Ectodermal cell (in vitro differentiated cells): ENCODE measurements around the gene MLLT3.

Experiments
- H3K27ac ChIP-seq: 2 replicates; pipeline ENCODE4 v1.7.0; 2013; ENCODE audit warnings: mild to moderate bottlenecking, low read depth, low read length; ENCODE audit not compliant: insufficient read depth, poor library complexity, severe bottlenecking
- H3K27me3 ChIP-seq: 2 replicates; pipeline ENCODE4 v1.7.0; 2013; ENCODE audit warnings: mild to moderate bottlenecking, low read length; ENCODE audit not compliant: insufficient read depth, control insufficient read depth, poor library complexity, severe bottlenecking
- H3K36me3 ChIP-seq: one replicate; pipeline ENCODE4 v1.7.0; 2013; ENCODE audit warnings: low read length; ENCODE audit not compliant: control insufficient read depth, insufficient read depth
- H3K4me1 ChIP-seq: one replicate; pipeline ENCODE4 v1.7.0; 2013; ENCODE audit warnings: low read length; ENCODE audit not compliant: control insufficient read depth, insufficient read depth
- H3K4me3 ChIP-seq: 2 replicates; pipeline ENCODE4 v1.7.0; 2013; ENCODE audit warnings: low read depth, low read length, control low read depth; ENCODE audit not compliant: insufficient read depth
- H3K9me3 ChIP-seq: 2 replicates; pipeline ENCODE4 v1.7.0; 2013; ENCODE audit warnings: mild to moderate bottlenecking, low read length, moderate library complexity; ENCODE audit not compliant: control insufficient read depth
- WGBS, 2 experiments: methylation state at CpG; one replicate each; pipeline ENCODE4 v1.1.7; 2013; ENCODE audit warnings: missing lambda C conversion rate in 2 of 2; 5-methylcytosine and 5-hydroxymethylcytosine counted together

MLLT3 gene

DNA sequence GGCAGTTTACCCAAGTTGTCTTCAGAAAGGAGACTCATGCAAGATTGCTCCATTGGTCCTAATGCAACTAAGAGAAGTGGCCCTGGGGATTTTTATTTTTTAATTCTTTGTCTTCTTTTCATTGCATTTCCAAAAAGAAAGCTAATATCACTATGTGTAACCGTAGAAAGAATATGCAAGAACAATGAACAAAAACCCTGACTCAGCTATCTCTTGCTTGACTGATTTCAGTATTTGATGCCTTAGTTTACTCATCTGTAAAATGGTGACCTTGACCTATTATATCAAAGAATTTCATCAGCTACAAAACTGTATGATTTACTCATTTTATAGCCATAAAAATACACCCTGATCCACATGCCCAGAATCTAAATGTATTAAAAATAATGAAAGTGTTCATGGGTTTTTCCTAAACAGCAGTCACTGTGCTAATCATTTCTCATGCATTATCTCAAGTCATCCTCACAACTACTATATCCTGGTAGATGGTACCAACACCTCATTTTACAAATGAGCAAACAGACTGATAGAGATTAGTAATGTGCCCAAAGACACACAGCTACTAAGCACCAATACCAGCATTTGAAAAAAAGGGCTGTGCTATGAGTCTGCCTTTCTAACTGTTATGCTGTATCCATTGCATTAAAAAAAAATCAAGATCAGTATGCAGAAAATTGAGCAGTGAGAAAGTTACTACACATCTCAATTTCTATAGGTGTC lies 185.7 kb downstream of the MLLT3 start:
- 96 to 100% methylated on average over 1 of the region's 1 CpG for whole genome bisulfite sequencing, 2 experiments
- Histone ChIP-seq H3K27ac (no peak overlapping the region), H3K4me3 (no peak overlapping the region), H3K36me3 (no peaks in the 10 kb centered on the region), H3K27me3 (no peaks in the 10 kb centered on the region), H3K9me3 (no peaks in the 10 kb centered on the region), H3K4me1 (no peaks in the 10 kb centered on the region)

DNA sequence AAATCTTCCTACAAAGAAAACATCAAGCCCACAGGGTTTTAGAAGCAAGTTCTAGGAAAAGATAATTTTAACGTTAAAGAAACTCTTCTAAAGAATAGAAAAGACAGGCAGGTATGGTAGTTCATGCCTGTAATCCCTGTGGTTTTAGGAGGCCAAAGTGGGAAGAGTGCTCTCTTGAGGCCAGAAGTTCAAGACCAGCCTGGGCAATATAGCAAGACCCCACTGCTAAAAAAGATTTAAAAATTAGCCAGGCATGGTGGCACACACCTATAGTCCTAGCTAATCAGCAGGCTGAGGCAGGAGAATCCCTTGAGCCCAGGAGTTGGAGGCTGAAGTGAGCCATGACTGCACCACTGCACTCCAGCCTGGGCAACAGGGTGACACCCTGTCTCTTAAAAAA lies 193.3 kb downstream of the MLLT3 start:
- no peaks in the 10 kb centered on the region for H3K27me3 ChIP-seq
- 87 to 100% methylated on average over 1 of the region's 1 CpG for WGBS, 2 experiments
- H3K36me3 ChIP-seq = no peaks in the 10 kb centered on the region
- no peaks in the 10 kb centered on the region for H3K4me1 ChIP-seq
- no peaks in the 10 kb centered on the region for H3K9me3 ChIP-seq
- H3K27ac ChIP-seq = no peak overlapping the region
- H3K4me3 ChIP-seq = no peak overlapping the region

GRCh38 chr9:20427359-20427758 lies 194.9 kb downstream of the MLLT3 start:
- Histone ChIP-seq H3K27ac (no peak overlapping the region), H3K4me3 (no peak overlapping the region), H3K36me3 (no peaks in the 10 kb centered on the region), H3K27me3 (no peaks in the 10 kb centered on the region), H3K4me1 (no peaks in the 10 kb centered on the region), H3K9me3 (no peaks in the 10 kb centered on the region)
- WGBS, 2 experiments = 100% methylated on average over 1 of the region's 1 CpG; no CpG with 5 or more reads in 1 of the 2 experiments

DNA sequence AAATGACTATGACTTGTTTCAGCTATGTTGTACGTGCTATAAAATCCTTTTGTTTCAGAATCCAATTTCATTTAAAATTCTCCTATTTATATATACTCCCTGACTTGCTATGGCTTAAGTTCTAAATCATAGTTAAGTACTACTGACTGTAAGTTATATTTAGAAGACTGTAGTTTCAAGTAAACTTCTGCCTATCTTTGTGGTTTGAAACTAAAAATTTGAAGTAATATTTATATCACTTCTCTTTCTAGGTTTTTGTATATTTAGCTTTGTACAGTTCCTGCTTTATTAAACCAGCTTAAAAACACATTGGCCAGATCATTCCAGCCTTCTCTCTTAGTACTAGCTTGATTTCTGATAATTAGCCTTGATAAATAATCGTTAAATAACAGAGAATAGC lies 196.3 kb downstream of the MLLT3 start:
- H3K36me3 ChIP-seq = no peaks in the 10 kb centered on the region
- H3K4me1 ChIP-seq = no peaks in the 10 kb centered on the region
- no peak overlapping the region for H3K4me3 ChIP-seq
- no peak overlapping the region for H3K27ac ChIP-seq
- H3K9me3 ChIP-seq = no peaks in the 10 kb centered on the region
- 100% methylated on average over 2 of the region's 2 CpGs; no CpG with 5 or more reads in 1 of the 2 experiments for WGBS, 2 experiments
- no peaks in the 10 kb centered on the region for H3K27me3 ChIP-seq

GRCh38 chr9:20419533-20419932 lies 202.8 kb downstream of the MLLT3 start:
- WGBS, 2 experiments = 69% methylated on average over 2 of the region's 3 CpGs; no CpG with 5 or more reads in 1 of the 2 experiments
- Histone ChIP-seq H3K27ac (no peak overlapping the region), H3K4me1 (no peaks in the 10 kb centered on the region), H3K27me3 (no peaks in the 10 kb centered on the region), H3K4me3 (no peak overlapping the region), H3K9me3 (no peaks in the 10 kb centered on the region), H3K36me3 (no peaks in the 10 kb centered on the region)

GRCh38 chr9:20418485-20418884 lies 203.8 kb downstream of the MLLT3 start:
- no peaks in the 10 kb centered on the region for H3K9me3 ChIP-seq
- no peak overlapping the region for H3K27ac ChIP-seq
- no peaks in the 10 kb centered on the region for H3K27me3 ChIP-seq
- WGBS, 2 experiments = 94 to 96% methylated on average over 7 of the region's 7 CpGs
- H3K4me1 ChIP-seq = no peaks in the 10 kb centered on the region
- no peaks in the 10 kb centered on the region for H3K36me3 ChIP-seq
- no peak overlapping the region for H3K4me3 ChIP-seq

DNA sequence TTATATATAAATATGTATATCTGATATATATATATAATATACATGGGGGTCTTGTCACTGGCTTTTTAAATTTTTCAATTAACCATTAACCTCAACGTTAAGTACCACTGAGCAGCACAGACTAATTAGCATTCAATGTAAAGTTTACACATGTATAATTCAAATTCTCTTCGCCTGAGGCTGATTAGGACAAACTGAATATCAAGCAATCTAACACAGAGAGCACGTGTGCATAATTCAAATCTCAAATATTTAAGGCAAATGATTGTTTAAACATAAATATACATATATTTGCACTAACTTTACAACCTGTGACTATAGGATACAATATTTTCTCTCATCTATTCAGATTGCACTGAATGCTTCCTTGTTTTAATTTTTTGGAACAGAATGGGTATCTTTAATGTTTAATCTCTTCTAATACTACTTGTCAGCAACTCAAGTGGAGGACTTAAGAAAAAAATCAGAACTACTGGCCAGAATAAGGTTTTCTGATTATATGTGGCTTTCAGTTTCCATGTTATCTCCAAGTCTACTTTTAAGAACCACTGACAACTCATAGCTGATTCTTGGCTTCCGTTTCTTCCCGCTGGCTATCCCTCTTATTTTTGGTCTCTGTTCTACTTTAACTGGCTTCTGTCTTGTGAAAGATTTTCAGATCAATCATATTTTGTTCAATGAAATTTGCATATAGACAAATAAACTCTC lies 204.8 kb downstream of the MLLT3 start:
- Histone ChIP-seq H3K36me3 (no peaks in the 10 kb centered on the region), H3K4me1 (no peaks in the 10 kb centered on the region), H3K27me3 (no peaks in the 10 kb centered on the region), H3K4me3 (no peak overlapping the region), H3K27ac (no peak overlapping the region), H3K9me3 (no peaks in the 10 kb centered on the region)
- WGBS, 2 experiments = 90 to 96% methylated on average over 4 to 5 of the region's 5 CpGs

DNA sequence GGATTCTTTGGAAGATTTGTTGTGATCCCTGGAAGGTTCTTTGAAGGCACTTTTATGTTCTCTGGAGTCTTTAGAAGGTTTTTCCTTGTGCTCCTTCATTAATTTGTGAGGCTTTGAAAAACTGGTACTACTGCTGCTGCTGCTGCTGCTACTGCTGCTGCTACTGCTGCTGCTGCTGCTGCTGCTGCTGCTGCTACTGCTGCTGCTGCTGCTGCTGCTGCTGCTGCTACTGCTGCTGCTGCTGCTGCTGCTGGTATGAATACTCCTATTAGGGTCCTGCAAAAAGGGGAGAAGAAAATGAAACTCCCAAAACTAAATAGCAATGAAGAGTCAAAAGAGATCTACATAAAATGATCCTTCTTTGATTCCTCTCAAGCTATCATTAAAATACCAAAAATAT lies 208.1 kb downstream of the MLLT3 start:
- Histone ChIP-seq H3K4me3 (no peak overlapping the region), H3K9me3 (no peaks in the 10 kb centered on the region), H3K27me3 (no peaks in the 10 kb centered on the region), H3K4me1 (peaks cover under 1% of the 10 kb centered on the region), H3K27ac (no peak overlapping the region), H3K36me3 (no peaks in the 10 kb centered on the region)

DNA sequence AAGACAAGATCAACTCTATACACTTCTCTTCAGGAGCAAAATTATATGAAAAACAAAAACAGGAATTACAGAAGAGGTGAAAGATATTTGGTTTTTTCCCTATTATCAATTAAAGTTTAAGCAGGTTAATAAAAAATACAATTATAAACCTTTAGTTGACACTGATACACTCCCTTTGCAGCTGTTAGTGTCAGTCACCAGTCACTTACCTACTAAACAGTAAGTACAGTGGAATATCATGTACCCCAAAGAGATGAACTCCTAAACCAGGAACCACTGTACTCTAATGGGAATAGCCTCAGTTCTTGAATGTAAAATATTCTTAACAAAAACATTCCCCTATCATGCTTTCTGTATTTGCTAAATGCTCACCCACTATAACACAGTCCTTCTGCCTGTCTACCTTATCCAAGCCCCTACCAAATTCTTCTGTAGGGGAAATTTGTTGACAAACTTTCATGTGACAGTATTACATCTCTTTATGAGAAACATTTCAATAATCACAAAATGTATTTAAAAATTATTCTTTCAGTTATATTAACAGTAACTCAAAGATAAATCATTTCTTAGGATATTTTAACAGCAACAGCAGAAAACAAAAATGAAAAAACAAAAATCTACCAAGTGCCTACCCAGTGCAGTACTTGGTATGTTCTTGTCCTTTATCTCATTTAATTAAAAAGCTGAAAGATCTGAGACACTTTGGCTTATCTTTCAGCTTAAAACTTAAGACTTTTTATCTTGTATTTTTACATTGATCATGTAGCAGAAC lies 212.8 kb downstream of the MLLT3 start:
- no peak overlapping the region for H3K4me3 ChIP-seq
- no peaks in the 10 kb centered on the region for H3K9me3 ChIP-seq
- peaks cover 14% of the 10 kb centered on the region for H3K4me1 ChIP-seq
- no peaks in the 10 kb centered on the region for H3K27me3 ChIP-seq
- H3K36me3 ChIP-seq = no peaks in the 10 kb centered on the region
- no peak overlapping the region for H3K27ac ChIP-seq

GRCh38 chr9:20408513-20408912 lies 213.8 kb downstream of the MLLT3 start:
- Histone ChIP-seq H3K4me1 (peaks cover 14% of the 10 kb centered on the region), H3K27me3 (no peaks in the 10 kb centered on the region), H3K9me3 (no peaks in the 10 kb centered on the region), H3K36me3 (no peaks in the 10 kb centered on the region), H3K4me3 (no peak overlapping the region), H3K27ac (no peak overlapping the region)
- 26 to 27% methylated on average over 4 of the region's 4 CpGs for WGBS, 2 experiments
